Keratinocyte (primary cell): Measurements from ENCODE around the gene HSF4. TPM values are rescaled to one million over a fixed set of nuclear protein-coding genes. Genes with fewer than 3 reads are reported as not detected.

Source experiments
- DNase-seq: peaks from one replicate; pipeline ENCODE4 v3.0.0-alpha.2; 2011; ENCODE audit warnings: low read depth, missing footprints, low spot score
- FAIRE-seq: peaks from 2 replicates; lab custom pipeline; 2011; peaks lifted over from hg19 to GRCh38; lab: Jason Lieb, UNC
- H2AFZ ChIP-seq: 2 replicates; pipeline ENCODE4 v1.6.0; 2012; ENCODE audit warnings: low read length, control low read depth, inconsistent platforms; ENCODE audit not compliant: control insufficient read depth
- H3K27ac ChIP-seq: 2 replicates; pipeline ENCODE4 v1.5.1; 2011; ENCODE audit warnings: low read length; ENCODE audit not compliant: control insufficient read depth, insufficient read depth
- H3K27me3 ChIP-seq: 3 replicates; pipeline ENCODE4 v1.6.0; 2011; ENCODE audit warnings: low read length; ENCODE audit not compliant: control insufficient read depth, insufficient read depth; ENCODE audit errors: extremely low read depth
- H3K36me3 ChIP-seq, 2 experiments: 2 replicates in 1 of 2; 3 replicates in 1 of 2; pipeline ENCODE4 v1.5.1; 2011; ENCODE audit warnings: low read length in 2 of 2, mild to moderate bottlenecking in 1 of 2; ENCODE audit not compliant: control insufficient read depth in 2 of 2, insufficient read depth in 2 of 2; ENCODE audit errors: extremely low read depth in 1 of 2
- H3K4me1 ChIP-seq: 3 replicates; pipeline ENCODE4 v1.5.1; 2011; ENCODE audit warnings: low read length; ENCODE audit not compliant: control insufficient read depth, insufficient read depth; ENCODE audit errors: extremely low read depth
- H3K4me2 ChIP-seq: 3 replicates; pipeline ENCODE4 v1.6.0; 2011; ENCODE audit warnings: low read depth, low read length; ENCODE audit not compliant: control insufficient read depth, insufficient read depth; ENCODE audit errors: extremely low read depth
- H3K4me3 ChIP-seq, 3 experiments: fragments of 200-600 bp in 1 of 3; sonication (generic) in 1 of 3; 2 replicates in 2 of 3; 3 replicates in 1 of 3; pipeline ENCODE4 v1.5.1; 2011 to 2016; ENCODE audit warnings: low read length in 3 of 3, mild to moderate bottlenecking in 3 of 3, control low read depth in 2 of 3, inconsistent platforms in 1 of 3, low read depth in 1 of 3, mixed read lengths in 1 of 3, mixed run types in 1 of 3, moderate library complexity in 1 of 3; ENCODE audit not compliant: control insufficient read depth in 2 of 3, insufficient read depth in 2 of 3; ENCODE audit errors: extremely low read depth in 1 of 3
- H3K79me2 ChIP-seq: 2 replicates; pipeline ENCODE4 v1.6.0; 2012; ENCODE audit warnings: low read length; ENCODE audit not compliant: control insufficient read depth, insufficient read depth
- H3K9ac ChIP-seq: 3 replicates; pipeline ENCODE4 v1.6.0; 2011; ENCODE audit warnings: low read length; ENCODE audit not compliant: control insufficient read depth, insufficient read depth; ENCODE audit errors: extremely low read depth
- H3K9me1 ChIP-seq: 3 replicates; pipeline ENCODE4 v1.6.0; 2011; ENCODE audit warnings: low read length; ENCODE audit not compliant: control insufficient read depth, insufficient read depth; ENCODE audit errors: extremely low read depth
- H3K9me3 ChIP-seq: 2 replicates; pipeline ENCODE4 v1.5.1; 2012; ENCODE audit warnings: low read depth, low read length; ENCODE audit not compliant: control insufficient read depth
- H4K20me1 ChIP-seq: 3 replicates; pipeline ENCODE4 v1.6.0; 2011; ENCODE audit warnings: low read length; ENCODE audit not compliant: control insufficient read depth, insufficient read depth; ENCODE audit errors: extremely low read depth
- CTCF ChIP-seq, 3 experiments: IDR thresholded peaks in 1 of 3; conservative IDR thresholded peaks in 1 of 3; optimal IDR thresholded peaks in 1 of 3; 2 replicates in 2 of 3; 3 replicates in 1 of 3; pipeline versions ENCODE3 to v1.5.1; 2011; ENCODE audit warnings: low read length in 3 of 3, mild to moderate bottlenecking in 3 of 3, moderate library complexity in 2 of 3, control low read depth in 1 of 3, inconsistent platforms in 1 of 3; ENCODE audit not compliant: insufficient read depth in 2 of 3; ENCODE audit errors: extremely low read depth in 1 of 3
- EZH2 ChIP-seq: IDR thresholded peaks from one replicate; pipeline ENCODE4 v1.6.1; 2012; ENCODE audit warnings: inconsistent platforms, mild to moderate bottlenecking, low read length, moderate library complexity
- dilution Hi-C: fragments of 300-500 bp; cut with MboI; formaldehyde crosslinking; loops from one replicate; pipeline ENCODE4 v1.7.0; 2020; ENCODE audit warnings: low sequenced_read_pairs; ENCODE audit not compliant: extremely low pct_ligation_motif_present
- polyA plus RNA-seq, 5 experiments: library from polyadenylated mRNA; depleted of rRNA in 3 of 5; stranded (reverse) in 3 of 5; stranded (forward) in 1 of 5; unstranded in 1 of 5; fragments of >200 nt; gene quantifications; 1 replicate in 1 of 5; 2 replicates in 3 of 5; 3 replicates in 1 of 5; pipeline versions ENCODE4 v1.2.1 to v1.2.3, GENCODE V29; 2011 to 2012; ENCODE audit warnings: missing spikeins in 2 of 5, low read depth in 1 of 5, low replicate concordance in 1 of 5

Gene HSF4
- polyA plus RNA-seq, 1 donor (not counting 4 experiments of a cell fraction or from before 2014, with no cell fraction given), result 4.3 TPM

- Histone ChIP-seq H3K79me2 (no peaks in the 10 kb centered on the region), H3K27ac (no peak overlapping the region), H2AFZ (no peak overlapping the region), H3K9me1 (peaks cover 4% of the 10 kb centered on the region), H3K9ac (no peak overlapping the region), H3K36me3 (peaks cover 0 to 1% of the 10 kb centered on the region in 2 experiments), H4K20me1 (no peaks in the 10 kb centered on the region), H3K27me3 (no peaks in the 10 kb centered on the region), H3K9me3 (no peaks in the 10 kb centered on the region), H3K4me2 (no peak overlapping the region), H3K4me3 (no peak overlapping the region), H3K4me1 (peaks cover 44% of the 10 kb centered on the region)
- TF ChIP-seq EZH2, result no peak
- no peak for TF ChIP-seq CTCF (optimal IDR thresholded peaks at IDR 0.05 in 1 of 3, IDR thresholded peaks at IDR 0.05 in 1 of 3, conservative IDR thresholded peaks at IDR 0.05 in 1 of 3; ENCODE audit: extremely low read depth in 1 of 3, insufficient read depth in 2 of 3, low read length in 3 of 3)
- dilution Hi-C loops, result no loop called here
- DNase-seq (no peak), FAIRE-seq (no peak)
Measured at GRCh38 chr16:67210069-67210937, 45.8 kb downstream of the HSF4 start.

- FAIRE-seq (no peak), DNase-seq (no peak)
- TF ChIP-seq EZH2 (no peak), CTCF (optimal IDR thresholded peaks at IDR 0.05 in 1 of 3, IDR thresholded peaks at IDR 0.05 in 1 of 3, conservative IDR thresholded peaks at IDR 0.05 in 1 of 3; ENCODE audit: extremely low read depth in 1 of 3, insufficient read depth in 2 of 3, low read length in 3 of 3) (no peak)
- no peak overlapping the region for H2AFZ ChIP-seq
- H3K36me3 ChIP-seq, result no peaks in the 10 kb centered on the region
- no peak overlapping the region for H3K9ac ChIP-seq
- no peak overlapping the region for H3K27ac ChIP-seq
- H3K9me1 ChIP-seq, result peaks cover 4% of the 10 kb centered on the region
- no peaks in the 10 kb centered on the region for H4K20me1 ChIP-seq
- H3K4me2 ChIP-seq, result no peak overlapping the region
- H3K4me3 ChIP-seq, result no peak overlapping the region
- H3K27me3 ChIP-seq, result no peaks in the 10 kb centered on the region
- no peaks in the 10 kb centered on the region for H3K9me3 ChIP-seq
- peaks cover 36% of the 10 kb centered on the region for H3K4me1 ChIP-seq
- dilution Hi-C loops, result no loop called here
- H3K79me2 ChIP-seq, result no peaks in the 10 kb centered on the region
Measured at GRCh38 chr16:67211674-67212073, 47.1 kb downstream of the HSF4 start.
